Stomach (tissue), 9 donors: ENCODE results near the gene VPS36. TPM values are rescaled to one million over a fixed set of nuclear protein-coding genes. Genes with fewer than 3 reads are reported as not detected.

Experiments
- DNase-seq, 2 donors: peaks; one replicate each; pipeline versions ENCODE4 v3.0.0 to v3.0.0-alpha.2; 2013 to 2019
- H3K27ac ChIP-seq, 5 donors: fragments of 200-600 bp in 4 of 5; sonication (generic) in 4 of 5; one replicate each; pipeline ENCODE4 v1.5.1; 2013 to 2019; ENCODE audit warnings: mild to moderate bottlenecking in 1 of 5, moderate library complexity in 1 of 5
- H3K27me3 ChIP-seq, 3 donors: fragments of 200-600 bp; sonication (generic); one replicate each; pipeline ENCODE4 v1.5.1; 2017 to 2019; ENCODE audit warnings: mixed run types in 1 of 3
- H3K36me3 ChIP-seq, 4 donors: fragments of 200-600 bp; sonication (generic); 1 replicate in 3 of 4; 2 replicates in 1 of 4; pipeline ENCODE4 v1.5.1; 2016 to 2019
- H3K4me1 ChIP-seq, 4 donors: fragments of 200-600 bp; sonication (generic); one replicate each; pipeline ENCODE4 v1.5.1; 2016 to 2019
- H3K4me3 ChIP-seq, 4 donors: fragments of 200-600 bp; sonication (generic) in 3 of 4; one replicate each; pipeline ENCODE4 v1.5.1; 2016 to 2019; ENCODE audit warnings: mild to moderate bottlenecking in 1 of 4
- H3K9me3 ChIP-seq, 4 donors: fragments of 200-600 bp; sonication (generic); one replicate each; pipeline ENCODE4 v1.5.1; 2016 to 2019
- EP300 ChIP-seq: sonication (generic); formaldehyde crosslinking; IDR thresholded peaks from one replicate; pipeline ENCODE4 v1.6.1; 2017; ENCODE audit warnings: antibody characterized with exemption
- POLR2A ChIP-seq, 4 donors: fragments of 450-650 bp; IDR thresholded peaks; one replicate each; pipeline ENCODE4 v1.6.1; 2016; ENCODE audit warnings: antibody characterized with exemption in 4 of 4, control low read depth in 2 of 4, mild to moderate bottlenecking in 1 of 4, moderate library complexity in 1 of 4
- POLR2AphosphoS5 ChIP-seq, 3 donors: sonication (generic); formaldehyde crosslinking; IDR thresholded peaks; one replicate each; pipeline ENCODE4 v1.6.1; 2016; ENCODE audit warnings: antibody characterized with exemption in 3 of 3
- WGBS, 5 donors: extraction: QIAGEN DNeasy Blood & Tissue Kit in 3 of 5; methylation state at CpG; one replicate each; pipeline versions ENCODE4 v1.1.5 to v1.1.7; 2013 to 2018; 5-methylcytosine and 5-hydroxymethylcytosine counted together
- intact Hi-C: fragments of 100-400 bp; cut with DNase I; formaldehyde crosslinking; loops from one replicate; pipeline ENCODE4 v1.15.1; 2023; ENCODE audit warnings: low total_unique reads
- polyA plus RNA-seq, 3 donors: library from polyadenylated mRNA; stranded (reverse); fragments of 200-250 nt; gene quantifications; one replicate each; pipeline ENCODE4 v1.2.3, GENCODE V29; 2013
- total RNA-seq, 5 donors: library from RNA; depleted of rRNA; stranded (reverse); fragments of >200 nt; gene quantifications; one replicate each; pipeline versions ENCODE4 v1.1.0 to v1.2.3, GENCODE V29; 2014 to 2016
- TF ChIP-seq, protein P1 (sequence below), 7 experiments: fragments of 450-650 bp in 4 of 7; fragments of 200-600 bp in 3 of 7; sonication (generic) in 3 of 7; IDR thresholded peaks; one replicate each; pipeline ENCODE4 v1.5.1; 2016 to 2019; ENCODE audit warnings: antibody characterized with exemption in 7 of 7, control low read depth in 2 of 7, mild to moderate bottlenecking in 1 of 7
- donor health status: healthy with polysubstance abuse.
- donor health status: Bipolar disorder and iron deficiency.
- donor health status: healthy.

VPS36 gene
- total and polyA plus RNA-seq, 8 donors = 15.8 to 323 (median 38.7) TPM

DNA sequence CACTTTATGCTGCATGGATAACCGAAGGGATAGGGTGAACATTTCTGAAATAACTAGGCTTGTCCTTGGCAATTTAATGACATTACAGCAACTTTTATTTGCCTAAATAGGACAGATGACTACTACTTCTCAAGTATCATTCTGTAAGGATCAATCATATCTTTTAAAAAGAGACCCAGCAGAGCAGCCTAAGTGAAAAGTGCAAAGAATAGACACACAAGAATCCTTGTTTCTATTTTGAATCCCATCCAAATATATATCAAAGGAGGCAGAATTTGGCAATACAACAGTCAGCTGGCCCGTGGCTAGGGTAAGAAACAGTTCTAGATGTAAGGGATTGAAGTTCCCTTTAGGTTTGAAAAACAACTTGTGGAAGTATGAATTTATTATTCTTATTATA lies 51.4 kb downstream of the VPS36 start:
- Histone ChIP-seq H3K27ac (no peak overlapping the region), H3K27me3 (peaks cover 0 to 8% (median 0%) of the 10 kb centered on the region in 3 donors), H3K4me3 (no peak overlapping the region), H3K4me1 (peaks cover 0 to 2% (median 0%) of the 10 kb centered on the region in 4 donors), H3K9me3 (no peaks in the 10 kb centered on the region), H3K36me3 (no peaks in the 10 kb centered on the region)
- WGBS, 5 donors = 33 to 47% (median 41%) methylated on average over 2 of the region's 2 CpGs
- TF ChIP-seq, protein P1, sequence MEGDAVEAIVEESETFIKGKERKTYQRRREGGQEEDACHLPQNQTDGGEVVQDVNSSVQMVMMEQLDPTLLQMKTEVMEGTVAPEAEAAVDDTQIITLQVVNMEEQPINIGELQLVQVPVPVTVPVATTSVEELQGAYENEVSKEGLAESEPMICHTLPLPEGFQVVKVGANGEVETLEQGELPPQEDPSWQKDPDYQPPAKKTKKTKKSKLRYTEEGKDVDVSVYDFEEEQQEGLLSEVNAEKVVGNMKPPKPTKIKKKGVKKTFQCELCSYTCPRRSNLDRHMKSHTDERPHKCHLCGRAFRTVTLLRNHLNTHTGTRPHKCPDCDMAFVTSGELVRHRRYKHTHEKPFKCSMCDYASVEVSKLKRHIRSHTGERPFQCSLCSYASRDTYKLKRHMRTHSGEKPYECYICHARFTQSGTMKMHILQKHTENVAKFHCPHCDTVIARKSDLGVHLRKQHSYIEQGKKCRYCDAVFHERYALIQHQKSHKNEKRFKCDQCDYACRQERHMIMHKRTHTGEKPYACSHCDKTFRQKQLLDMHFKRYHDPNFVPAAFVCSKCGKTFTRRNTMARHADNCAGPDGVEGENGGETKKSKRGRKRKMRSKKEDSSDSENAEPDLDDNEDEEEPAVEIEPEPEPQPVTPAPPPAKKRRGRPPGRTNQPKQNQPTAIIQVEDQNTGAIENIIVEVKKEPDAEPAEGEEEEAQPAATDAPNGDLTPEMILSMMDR (IDR thresholded peaks at IDR 0.05) = no peak
- TF ChIP-seq POLR2AphosphoS5 (IDR thresholded peaks at IDR 0.05) = no peak
- no peak for TF ChIP-seq POLR2A (IDR thresholded peaks at IDR 0.05)
- no peak for TF ChIP-seq EP300
- intact Hi-C loops = no loop called here
- no peak for DNase-seq

GRCh38 chr13:52395704-52396103 lies 54.7 kb downstream of the VPS36 start:
- Histone ChIP-seq H3K27me3 (no peaks in the 10 kb centered on the region), H3K36me3 (no peaks in the 10 kb centered on the region), H3K4me3 (no peak overlapping the region), H3K27ac (no peak overlapping the region), H3K4me1 (peaks cover 0 to 8% (median 0%) of the 10 kb centered on the region in 4 donors), H3K9me3 (no peaks in the 10 kb centered on the region)
- intact Hi-C loops = no loop called here
- TF ChIP-seq POLR2AphosphoS5 (IDR thresholded peaks at IDR 0.05) = no peak
- TF ChIP-seq POLR2A (IDR thresholded peaks at IDR 0.05) = no peak
- TF ChIP-seq, protein P1 (IDR thresholded peaks at IDR 0.05) = no peak
- TF ChIP-seq EP300 = no peak
- 81 to 88% (median 84%) methylated on average over 4 of the region's 4 CpGs for WGBS, 5 donors
- no peak for DNase-seq

GRCh38 chr13:52394586-52394985 lies 55.8 kb downstream of the VPS36 start:
- no peaks in the 10 kb centered on the region for H3K9me3 ChIP-seq
- 74 to 90% (median 84%) methylated on average over 2 of the region's 2 CpGs for WGBS, 5 donors

DNA sequence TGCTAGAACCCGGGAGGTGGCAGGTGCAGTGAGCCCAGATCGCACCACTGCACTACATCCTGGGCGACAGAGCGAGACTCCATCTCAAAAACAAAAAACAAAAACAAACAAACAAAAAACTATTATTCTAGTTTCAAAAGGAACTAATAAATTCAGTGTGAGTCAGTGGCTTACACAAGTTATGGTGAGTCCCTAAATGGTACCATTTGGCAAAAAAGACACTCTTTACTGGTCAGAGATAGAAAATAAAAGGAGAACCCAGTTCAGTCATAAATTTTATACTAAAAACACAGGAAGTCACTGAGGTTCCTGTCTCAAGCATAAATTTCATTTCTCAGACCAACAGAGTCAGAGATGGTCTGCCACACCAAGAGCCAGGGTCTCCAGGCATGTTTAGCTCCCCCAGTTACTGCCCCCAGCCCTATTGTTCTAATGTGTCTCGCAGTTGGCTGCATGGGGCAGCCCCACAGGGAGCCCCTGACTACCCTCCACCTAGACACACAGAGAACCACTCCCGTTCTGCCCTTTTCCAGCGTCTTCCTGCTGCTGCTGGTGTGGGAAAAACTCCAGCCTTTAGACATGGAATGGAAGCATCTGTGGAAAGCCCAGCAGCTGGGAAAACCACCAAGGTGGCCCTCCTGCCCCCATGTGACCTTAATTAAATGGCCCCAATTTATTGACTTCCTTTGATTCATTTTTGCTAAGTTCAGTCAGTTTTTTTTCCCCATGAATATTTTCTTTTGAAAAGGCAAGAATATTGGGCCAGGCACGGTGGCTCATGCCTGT lies 56.7 kb downstream of the VPS36 start:
- Histone ChIP-seq H3K27ac (no peak overlapping the region), H3K4me1 (peaks cover 0 to 8% (median 0%) of the 10 kb centered on the region in 4 donors), H3K9me3 (no peaks in the 10 kb centered on the region), H3K4me3 (no peak overlapping the region), H3K27me3 (no peaks in the 10 kb centered on the region), H3K36me3 (no peaks in the 10 kb centered on the region)
- no peak for TF ChIP-seq POLR2A (IDR thresholded peaks at IDR 0.05)
- no peak for TF ChIP-seq POLR2AphosphoS5 (IDR thresholded peaks at IDR 0.05)
- TF ChIP-seq, protein P1 (IDR thresholded peaks at IDR 0.05) = no peak
- no peak for TF ChIP-seq EP300
- DNase-seq = no peak
- intact Hi-C loops = no loop called here
- 71 to 82% (median 79%) methylated on average over 8 of the region's 8 CpGs for WGBS, 5 donors

More at GRCh38 chr13:52394586-52394985, 55.8 kb downstream of the VPS36 start:
- intact Hi-C loops = no loop called here
- no peak for DNase-seq
- no peak overlapping the region for H3K4me3 ChIP-seq
- H3K27ac ChIP-seq = no peak overlapping the region
- no peaks in the 10 kb centered on the region for H3K27me3 ChIP-seq
- H3K36me3 ChIP-seq = no peaks in the 10 kb centered on the region
- peaks cover 0 to 8% (median 0%) of the 10 kb centered on the region in 4 donors for H3K4me1 ChIP-seq
- TF ChIP-seq POLR2AphosphoS5 (IDR thresholded peaks at IDR 0.05) (no peak), EP300 (no peak), POLR2A (IDR thresholded peaks at IDR 0.05) (no peak)
- TF ChIP-seq, protein P1 (IDR thresholded peaks at IDR 0.05) = no peak
